Neutrophil (primary cell): Measurements from ENCODE around the gene ST8SIA2.

Experiments used
- H3K27ac ChIP-seq: fragments of 200-600 bp; sonication (generic); 2 replicates; pipeline ENCODE4 v1.5.1; 2016; ENCODE audit warnings: mild to moderate bottlenecking, moderate library complexity
- H3K27me3 ChIP-seq: fragments of 200-600 bp; sonication (generic); 2 replicates; pipeline ENCODE4 v1.6.0; 2016; ENCODE audit warnings: mild to moderate bottlenecking
- H3K36me3 ChIP-seq: fragments of 200-600 bp; sonication (generic); 2 replicates; pipeline ENCODE4 v1.5.1; 2017
- H3K4me1 ChIP-seq, 2 experiments: fragments of 200-600 bp in 1 of 2; sonication (generic) in 1 of 2; 1 replicate in 1 of 2; 2 replicates in 1 of 2; pipeline versions ENCODE4 v1.5.1 to v1.6.1; 2013 to 2016; ENCODE audit warnings: low read depth in 1 of 2, low read length in 1 of 2, mild to moderate bottlenecking in 1 of 2, moderate library complexity in 1 of 2; ENCODE audit not compliant: control insufficient read depth in 1 of 2, insufficient read depth in 1 of 2
- H3K4me3 ChIP-seq, 2 experiments: fragments of 200-600 bp in 1 of 2; sonication (generic) in 1 of 2; 1 replicate in 1 of 2; 2 replicates in 1 of 2; pipeline ENCODE4 v1.5.1; 2013 to 2016; ENCODE audit warnings: low read depth in 1 of 2, low read length in 1 of 2, mild to moderate bottlenecking in 1 of 2, moderate library complexity in 1 of 2
- H3K9me3 ChIP-seq: fragments of 200-600 bp; sonication (generic); 2 replicates; pipeline ENCODE4 v1.5.1; 2016
- CTCF ChIP-seq: fragments of 200-600 bp; sonication (generic); IDR thresholded peaks from 2 replicates; pipeline ENCODE4 v1.5.1; 2016; ENCODE audit warnings: antibody characterized with exemption

The ST8SIA2 gene

GRCh38 chr15:92393071-92393979 lies at the start of gene ST8SIA2:
Gene ST8SIA2, plus strand, starts transcription at chr15:92393881. Its CDS starts 184 bp downstream, at chr15:92394065.
- peaks cover 100% of the 10 kb centered on the region for H3K27me3 ChIP-seq
- no peaks in the 10 kb centered on the region for H3K9me3 ChIP-seq
- H3K4me3 ChIP-seq, result no peak within 1 kb of the TSS
- no peak for TF ChIP-seq CTCF
- H3K36me3 ChIP-seq, result no peaks in the 10 kb centered on the region
- no peak within 1 kb of the TSS for H3K27ac ChIP-seq
- H3K4me1 ChIP-seq, result peaks cover 9 to 17% of the 10 kb centered on the region in 2 experiments

DNA sequence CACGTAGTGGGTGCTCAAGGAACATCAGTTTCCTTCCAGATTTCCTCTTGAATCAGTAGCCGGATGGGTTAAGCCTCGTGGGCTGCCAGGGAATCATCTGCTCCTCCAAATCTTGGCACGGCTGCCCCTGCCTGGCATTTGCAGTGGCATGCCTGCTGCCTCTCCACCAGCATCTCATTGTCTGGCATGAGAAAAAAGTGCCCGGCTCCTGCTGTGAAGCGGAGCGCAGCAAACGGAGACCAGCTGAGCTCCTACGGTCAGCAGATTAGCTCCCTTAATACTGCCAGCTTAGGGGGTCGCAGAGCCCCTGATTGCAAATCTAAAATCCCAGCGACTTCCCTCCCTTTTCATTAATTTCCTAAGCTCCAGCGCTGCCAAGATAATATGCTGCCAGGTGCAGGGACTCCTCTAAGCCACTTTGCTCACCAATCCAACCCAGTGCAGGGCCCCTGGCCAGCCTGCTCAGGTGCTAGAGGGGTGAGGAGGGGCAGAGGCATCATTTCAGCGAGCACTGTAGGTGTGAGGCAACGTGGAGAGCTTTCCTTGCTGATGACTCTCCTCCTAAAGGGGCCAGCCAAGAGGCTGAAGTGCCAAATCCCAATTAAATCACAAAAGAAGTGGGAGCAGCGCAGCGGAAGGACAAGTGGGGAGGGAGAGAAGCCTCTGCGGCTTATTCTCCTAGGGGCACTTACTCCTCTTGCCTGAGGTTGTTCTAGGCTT lies 49.6 kb upstream of the ST8SIA2 start:
- Histone ChIP-seq H3K36me3 (no peaks in the 10 kb centered on the region), H3K27ac (no peak overlapping the region), H3K27me3 (peaks cover 26% of the 10 kb centered on the region), H3K9me3 (no peaks in the 10 kb centered on the region), H3K4me1 (no peaks in the 10 kb centered on the region), H3K4me3 (no peak overlapping the region)
- no peak for TF ChIP-seq CTCF

DNA sequence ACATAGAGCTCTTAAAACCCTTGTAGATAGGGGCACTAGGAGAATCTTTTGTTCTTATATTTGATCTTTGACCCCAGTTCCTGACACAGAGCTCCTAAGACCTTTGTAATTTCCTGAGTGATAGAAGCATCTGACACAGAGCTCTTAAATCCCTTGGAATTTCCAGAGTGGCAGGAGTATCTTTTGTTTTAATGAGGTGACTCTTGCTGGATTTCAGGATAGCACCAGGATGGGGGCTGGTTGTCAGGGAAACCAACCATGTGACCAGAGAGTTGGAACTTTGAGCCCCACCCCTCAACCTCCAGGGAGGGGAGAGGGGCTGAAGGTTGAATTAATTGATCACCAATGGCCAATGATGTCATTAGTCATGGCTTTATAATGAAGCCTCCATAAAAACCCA lies 47.6 kb upstream of the ST8SIA2 start:
- no peak overlapping the region for H3K27ac ChIP-seq
- H3K9me3 ChIP-seq, result no peaks in the 10 kb centered on the region
- H3K4me3 ChIP-seq, result no peak overlapping the region
- H3K36me3 ChIP-seq, result no peaks in the 10 kb centered on the region
- H3K27me3 ChIP-seq, result peaks cover 26% of the 10 kb centered on the region
- no peak for TF ChIP-seq CTCF
- H3K4me1 ChIP-seq, result no peaks in the 10 kb centered on the region

DNA sequence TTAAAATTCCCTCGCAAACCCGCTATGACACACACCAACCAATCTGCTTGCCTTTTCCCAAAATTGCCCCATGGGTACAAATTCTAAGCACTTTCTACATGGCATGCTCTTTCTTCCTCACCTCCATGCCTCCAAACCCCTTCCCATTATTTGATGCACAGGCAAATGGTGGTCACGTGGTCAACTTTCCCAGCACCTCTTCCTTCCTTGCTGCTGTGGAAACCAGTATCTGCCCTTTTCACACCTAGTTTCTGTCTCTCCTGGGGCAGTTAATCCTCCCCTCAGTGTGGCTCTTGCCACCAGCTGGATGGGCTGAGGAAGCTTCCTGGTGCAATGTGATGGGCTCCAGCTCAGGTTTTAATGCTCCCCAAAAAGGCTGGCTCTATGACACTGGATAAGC lies 38.4 kb upstream of the ST8SIA2 start:
- Histone ChIP-seq H3K36me3 (no peaks in the 10 kb centered on the region), H3K9me3 (no peaks in the 10 kb centered on the region), H3K4me1 (no peaks in the 10 kb centered on the region), H3K4me3 (no peak overlapping the region), H3K27ac (no peak overlapping the region), H3K27me3 (no peaks in the 10 kb centered on the region)
- no peak for TF ChIP-seq CTCF

DNA sequence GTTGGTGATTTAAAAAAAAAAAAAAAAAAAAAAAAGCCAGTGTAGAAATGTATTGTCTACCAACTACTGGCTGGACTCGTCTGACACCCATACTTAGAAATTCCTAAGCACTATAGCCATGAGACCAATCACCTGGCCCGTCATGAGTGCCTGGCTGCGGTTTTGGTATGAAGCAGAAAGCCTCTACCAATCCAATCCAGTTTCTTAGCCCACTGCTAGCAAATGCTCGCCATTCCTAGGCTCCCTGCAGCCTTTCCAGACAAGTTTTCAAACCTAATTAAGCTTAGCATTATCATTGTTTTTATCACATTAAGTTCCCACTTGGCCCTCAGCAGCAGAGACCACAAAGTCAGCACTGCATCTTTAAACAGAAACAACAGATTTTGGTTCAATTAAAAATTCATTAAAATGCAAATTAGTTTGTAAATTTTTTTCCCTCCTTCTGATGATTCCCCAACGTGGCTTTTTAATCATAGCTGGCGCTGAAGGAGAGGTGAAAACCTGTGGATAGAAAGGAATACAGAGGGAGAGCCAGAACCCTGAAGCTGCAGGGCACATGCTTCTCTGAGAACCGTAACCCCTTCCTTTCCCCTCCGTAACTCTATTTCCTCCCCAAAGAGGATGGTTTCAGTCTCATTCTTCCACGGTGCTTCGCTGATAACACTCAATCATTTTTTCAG lies 32.2 kb upstream of the ST8SIA2 start:
- H3K27ac ChIP-seq, result no peak overlapping the region
- no peaks in the 10 kb centered on the region for H3K36me3 ChIP-seq
- H3K4me3 ChIP-seq, result no peak overlapping the region
- peaks cover 4% of the 10 kb centered on the region for H3K27me3 ChIP-seq
- H3K9me3 ChIP-seq, result no peaks in the 10 kb centered on the region
- TF ChIP-seq CTCF, result no peak
- no peaks in the 10 kb centered on the region for H3K4me1 ChIP-seq
